D341Med (cell line): ENCODE results near the gene COL25A1.

Experiments used
- DNase-seq: peaks from one replicate; pipeline ENCODE4 v3.0.0; 2012; ENCODE audit warnings: low spot score

COL25A1 gene

GRCh38 chr4:109214622-109215301 is 87.7 kb downstream of the COL25A1 start:
- DNase-seq = no peak

DNA sequence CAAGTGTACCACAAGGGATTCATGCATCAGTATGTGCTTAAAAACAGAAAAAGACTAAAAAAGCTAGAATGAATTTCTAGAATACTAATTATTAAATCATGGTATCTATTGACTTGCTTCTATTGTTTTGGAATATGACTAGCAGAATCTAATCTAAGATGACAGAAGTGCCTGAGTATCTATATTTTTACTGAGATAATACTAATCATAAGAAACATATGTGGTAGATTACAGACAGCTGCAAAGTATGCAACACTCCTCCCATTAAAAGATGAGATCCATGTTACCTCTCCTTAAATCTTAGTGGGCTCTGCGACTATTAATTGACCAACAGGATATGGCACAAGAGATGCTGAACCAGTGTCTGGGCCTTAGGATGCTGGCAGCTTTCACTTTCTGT is 89.4 kb downstream of the COL25A1 start:
- DNase-seq = no peak

DNA sequence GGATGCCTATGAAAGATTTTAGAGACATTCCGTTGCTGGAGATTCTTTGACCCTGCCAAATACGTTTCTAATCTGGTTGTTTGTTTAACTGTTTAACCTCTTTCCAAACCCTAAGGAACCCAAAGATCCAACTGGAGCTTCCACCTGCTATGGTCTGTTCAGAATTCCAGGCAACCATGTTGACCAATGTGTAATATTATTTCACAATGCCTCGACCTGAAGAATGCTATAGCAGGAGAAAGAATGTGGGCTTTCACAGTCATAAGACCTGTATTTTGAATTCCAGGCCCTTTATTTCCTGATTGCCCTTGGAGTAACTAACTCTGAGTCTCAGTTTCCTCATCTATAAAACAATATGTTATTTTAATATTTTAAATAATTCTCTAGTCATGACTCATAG is 90.8 kb downstream of the COL25A1 start:
- DNase-seq = no peak

DNA sequence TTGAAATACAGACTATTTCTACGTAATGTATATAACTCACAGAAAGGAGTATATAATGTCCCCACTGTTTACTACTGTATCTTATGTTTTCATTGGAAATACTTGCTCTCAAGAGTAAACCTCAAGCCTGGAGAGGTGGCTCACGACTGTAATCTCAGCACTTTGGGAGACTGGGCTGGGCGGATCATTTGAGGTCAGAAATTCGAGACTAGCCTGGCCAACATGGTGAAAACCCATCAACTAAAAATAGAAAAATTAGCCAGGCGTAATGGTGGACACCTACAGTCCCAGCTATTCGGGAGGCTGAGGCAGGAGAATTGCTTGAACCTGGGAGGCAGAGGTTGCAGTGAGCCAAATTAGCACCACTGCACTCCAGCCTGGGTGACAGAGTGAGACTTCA is 92.8 kb downstream of the COL25A1 start:
- DNase-seq = no peak

DNA sequence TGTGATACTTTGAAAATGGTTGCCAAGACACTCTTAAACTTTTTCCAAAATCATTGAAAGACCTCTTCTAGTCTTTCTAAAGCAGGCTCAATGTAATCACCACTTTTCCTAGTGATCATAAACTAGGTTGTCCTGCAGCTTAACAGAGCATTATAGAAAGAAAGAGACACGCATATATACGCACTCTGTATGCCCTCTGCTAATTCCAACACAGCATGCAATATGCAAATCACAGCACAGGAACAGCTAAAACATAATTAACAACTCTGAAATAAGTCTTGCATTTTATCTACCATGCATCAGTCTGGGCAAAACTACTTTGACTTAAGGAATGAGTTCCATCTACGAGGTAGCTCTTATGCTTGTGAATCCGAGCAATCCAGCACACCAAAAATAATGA is 94.6 kb downstream of the COL25A1 start:
- DNase-seq = no peak

DNA sequence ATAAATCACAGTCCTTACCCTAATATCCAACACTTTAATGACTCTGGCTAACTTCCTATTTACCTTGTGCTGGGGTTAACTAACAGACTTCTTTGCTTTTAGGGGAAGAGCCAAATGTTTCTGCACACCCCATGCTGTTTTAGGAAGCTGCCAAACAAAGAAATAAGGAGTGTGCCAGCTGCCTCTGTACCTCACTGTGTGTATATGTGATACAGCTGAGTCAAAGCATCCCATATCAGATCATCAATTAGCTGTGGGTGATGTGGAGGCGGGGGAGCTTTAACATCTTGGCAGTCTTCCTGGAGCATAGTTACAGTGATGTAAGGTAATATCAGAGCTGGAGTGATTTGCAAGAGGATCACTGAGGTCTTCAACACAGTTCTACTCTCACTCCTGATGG is 95.4 kb downstream of the COL25A1 start:
- no peak for DNase-seq

DNA sequence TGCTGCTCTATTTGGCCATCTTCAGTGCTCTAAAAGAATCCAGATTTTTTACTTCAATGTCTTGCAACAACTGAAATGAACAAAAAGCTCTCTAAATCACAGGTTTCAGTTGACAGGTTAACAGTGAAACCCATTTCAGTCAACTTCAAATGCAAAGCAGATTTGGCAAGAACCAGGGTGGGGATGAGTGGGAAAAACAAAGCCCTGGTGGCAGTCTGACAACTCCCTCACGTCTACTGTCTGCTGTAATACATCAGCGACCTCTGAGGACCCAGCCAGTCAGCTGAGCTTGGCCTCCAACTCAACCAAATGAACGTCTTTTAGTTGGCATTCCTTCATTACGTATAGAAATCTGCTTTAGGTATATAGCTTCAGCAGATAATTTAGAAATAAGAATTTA is 95.8 kb downstream of the COL25A1 start:
- DNase-seq = no peak

GRCh38 chr4:109205186-109205585 is 97.3 kb downstream of the COL25A1 start:
- no peak for DNase-seq

GRCh38 chr4:109199585-109199984 is 102.9 kb downstream of the COL25A1 start:
- DNase-seq = no peak

- no peak for DNase-seq
These were observed 106.8 kb downstream of the COL25A1 start for GRCh38 chr4:109195646-109196045.

- DNase-seq = no peak
These were observed 111.2 kb downstream of the COL25A1 start for GRCh38 chr4:109191216-109191615.

GRCh38 chr4:109186458-109186945 is 116.0 kb downstream of the COL25A1 start:
- no peak for DNase-seq

DNA sequence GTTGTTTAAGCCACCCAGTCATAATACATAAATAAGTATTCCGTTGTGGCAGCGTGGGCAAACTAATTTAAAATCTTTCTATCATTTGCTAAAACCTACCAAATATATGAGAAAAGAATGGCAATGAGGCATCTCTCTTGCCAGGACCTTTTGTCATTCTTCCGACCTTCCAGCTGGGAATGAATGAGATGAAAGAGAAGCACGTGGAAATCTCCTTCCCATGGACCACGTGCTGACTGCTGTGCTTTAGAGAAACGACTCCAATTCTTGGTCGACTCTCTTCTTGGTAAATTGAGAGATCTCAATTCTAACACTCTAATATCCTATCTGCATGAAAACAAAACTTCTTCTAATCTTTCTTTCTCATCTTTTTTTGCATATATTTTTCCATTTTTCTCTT is 116.5 kb downstream of the COL25A1 start:
- DNase-seq = no peak

DNA sequence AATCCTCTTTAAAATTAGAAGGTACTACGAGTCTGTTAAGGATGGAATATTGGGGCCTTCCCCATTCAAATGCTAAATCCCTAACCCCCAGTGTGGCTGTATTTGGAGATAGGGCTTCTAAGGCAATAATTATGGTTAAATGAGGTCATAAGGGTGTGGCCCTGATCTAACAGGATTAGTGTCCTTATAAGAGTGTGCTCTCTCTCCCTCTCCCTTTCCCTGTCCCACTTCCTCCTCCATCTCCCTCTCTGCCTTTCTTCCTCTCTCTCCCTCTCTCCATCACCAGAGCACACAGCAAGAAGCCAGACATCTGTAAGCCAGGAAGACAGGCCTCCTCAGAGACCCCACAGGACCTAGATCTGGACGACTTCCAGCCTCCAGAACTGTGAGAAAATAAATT is 116.9 kb downstream of the COL25A1 start:
- DNase-seq = no peak

DNA sequence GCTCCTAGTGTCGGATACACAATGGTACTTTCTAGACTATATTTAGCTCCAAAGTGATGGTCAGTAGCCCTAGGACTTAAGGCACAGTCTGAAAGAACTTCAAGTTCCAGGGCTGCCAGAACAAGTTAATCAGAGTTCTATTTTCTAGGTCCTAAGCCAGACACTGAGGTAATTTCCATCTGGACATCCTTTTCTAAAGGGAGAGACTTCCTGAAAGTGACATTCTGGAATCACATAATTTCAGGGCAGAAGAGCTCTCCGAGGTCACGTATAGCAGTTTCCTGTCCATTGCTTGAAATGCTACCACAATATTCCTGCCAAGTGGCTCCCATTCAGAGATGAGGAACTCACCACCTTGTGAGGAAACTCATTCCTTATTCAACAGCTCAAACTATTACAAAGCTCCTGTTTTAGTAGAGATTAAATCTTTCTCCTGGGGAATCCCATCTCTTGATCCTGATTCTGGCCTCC is 117.9 kb downstream of the COL25A1 start:
- no peak for DNase-seq

- no peak for DNase-seq
These were observed 118.4 kb downstream of the COL25A1 start for GRCh38 chr4:109183931-109184490.

- no peak for DNase-seq
These were observed 119.8 kb downstream of the COL25A1 start for GRCh38 chr4:109182696-109183095.

DNA sequence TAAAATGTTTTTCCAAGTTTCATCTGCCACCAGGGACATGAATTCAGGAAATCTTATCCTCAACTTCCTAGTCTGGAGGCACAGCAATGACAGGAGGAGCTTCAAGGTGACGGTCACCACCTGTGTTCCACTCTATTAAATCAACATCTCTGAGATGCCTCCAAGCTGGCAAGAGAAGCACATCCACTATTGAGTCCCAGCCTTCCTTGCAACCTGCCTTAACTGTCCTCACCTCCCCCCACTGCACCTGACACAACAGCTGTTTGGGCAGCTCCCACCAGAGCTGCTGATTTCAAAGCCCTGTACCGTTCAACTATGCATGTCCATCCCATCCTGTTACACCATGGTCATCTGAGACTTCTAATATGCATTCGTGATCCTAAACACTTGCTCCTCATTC is 123.4 kb downstream of the COL25A1 start:
- DNase-seq = no peak

DNA sequence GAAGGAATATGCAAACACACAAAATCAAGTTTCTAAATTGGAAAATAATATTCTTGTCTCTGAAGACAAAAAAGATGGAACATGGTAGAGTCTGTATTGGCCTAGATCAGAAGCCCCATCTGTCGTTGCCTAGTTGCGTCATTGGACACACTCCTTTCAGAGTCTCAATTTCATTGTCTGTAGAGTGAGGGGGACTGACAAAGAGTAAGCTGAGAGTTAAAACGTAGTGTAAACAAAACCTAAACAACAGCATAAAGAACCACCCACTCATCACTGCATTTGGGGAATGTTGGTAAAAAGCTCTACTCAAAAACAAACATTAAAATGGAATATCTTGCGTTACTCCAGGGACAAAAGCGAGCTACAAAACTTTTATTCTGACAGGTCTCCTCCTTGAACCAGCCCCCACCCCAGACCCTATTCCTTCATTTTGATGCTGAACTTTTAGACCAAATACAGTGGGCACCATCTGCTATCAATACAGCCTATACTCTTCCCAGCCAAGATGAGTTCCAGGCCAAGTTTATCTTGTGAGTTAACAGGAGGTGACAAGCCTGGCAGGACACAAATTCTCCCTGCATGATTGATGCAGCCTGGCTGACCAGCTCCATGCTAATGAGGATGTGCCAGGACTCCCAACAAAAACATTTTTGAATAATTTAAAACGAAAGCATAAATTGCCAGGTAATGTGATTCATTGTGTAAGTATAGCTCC is 125.2 kb downstream of the COL25A1 start:
- DNase-seq = no peak

GRCh38 chr4:109174224-109174953 is 128.1 kb downstream of the COL25A1 start:
- no peak for DNase-seq

DNA sequence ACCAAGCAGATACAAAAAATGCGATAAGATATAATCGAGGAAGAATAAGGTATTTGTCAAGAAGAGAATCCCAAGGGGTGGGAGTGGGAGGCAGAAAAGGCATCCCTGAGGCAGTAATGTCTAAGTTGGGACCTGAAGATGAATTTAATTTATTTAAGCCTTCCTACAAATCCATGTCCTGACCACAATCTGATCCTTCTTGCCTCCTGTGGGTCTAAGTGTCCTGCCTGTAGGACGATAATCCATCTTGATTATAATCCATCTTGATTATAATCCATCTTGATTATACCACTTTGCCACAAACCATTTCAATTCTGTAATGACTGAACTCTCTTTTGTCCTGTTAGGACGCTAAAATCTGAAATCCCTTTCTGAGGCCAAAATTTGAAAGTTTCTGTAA is 130.2 kb downstream of the COL25A1 start:
- no peak for DNase-seq

- DNase-seq = no peak
These were observed 131.4 kb downstream of the COL25A1 start for GRCh38 chr4:109171070-109171469.

DNA sequence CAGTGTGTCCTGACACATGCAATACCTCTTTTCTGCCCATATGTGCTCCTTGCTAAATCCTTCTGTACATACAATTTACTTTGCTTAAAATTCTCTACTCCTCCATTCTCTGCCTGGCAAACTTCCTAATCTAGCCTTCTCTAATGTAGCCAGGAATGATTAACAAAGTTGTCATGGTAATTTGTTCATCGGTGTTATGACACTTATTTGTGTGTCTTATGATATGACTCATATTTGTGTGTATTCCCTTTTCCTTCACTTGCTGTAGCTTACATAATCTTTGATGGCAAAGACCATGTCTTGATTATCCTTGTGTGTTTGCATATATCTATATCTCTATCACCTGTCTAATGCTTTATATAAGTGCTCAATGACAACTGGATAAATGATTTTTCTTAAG is 133.3 kb downstream of the COL25A1 start:
- no peak for DNase-seq
